Fibroblast of gingiva (primary cell): ENCODE results near the gene ZNF22.

Experiments
- DNase-seq: peaks from one replicate; pipeline ENCODE4 v3.0.0-alpha.2; 2011; ENCODE audit warnings: low read depth

The ZNF22 gene

DNA sequence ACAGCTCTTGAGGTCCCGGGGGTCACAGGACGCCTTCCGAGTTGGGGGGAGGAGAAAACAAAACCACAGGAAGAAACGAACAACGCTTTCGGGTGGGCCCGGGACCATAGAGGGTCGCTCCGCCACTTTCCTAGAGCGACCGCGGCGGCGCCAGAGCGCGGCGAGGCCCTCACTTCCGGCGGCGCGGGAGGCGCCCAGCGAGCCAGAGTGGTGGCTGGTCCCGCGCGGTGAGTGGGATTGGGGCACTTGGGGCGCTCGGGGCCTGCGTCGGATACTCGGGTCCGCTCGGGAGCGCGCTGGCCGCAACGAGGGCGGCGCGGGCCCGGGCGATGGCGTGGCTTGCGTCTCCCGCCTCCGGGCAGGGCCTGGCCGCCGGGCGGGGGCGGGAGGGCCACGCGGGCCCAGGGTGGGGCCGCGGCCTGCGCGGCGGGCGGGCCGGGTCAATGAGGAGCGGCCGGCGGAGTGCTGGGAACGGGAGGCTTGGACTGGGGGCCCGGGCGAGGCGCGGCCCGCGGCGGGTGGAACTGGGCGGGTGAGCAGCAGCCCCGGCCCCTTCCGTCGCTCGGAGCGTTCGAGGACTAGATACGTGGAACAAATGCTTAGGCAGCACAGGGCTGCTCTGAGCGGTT is at the start of gene ZNF22:
Gene ZNF22, plus strand, starts transcription at position 172 of the 629 bp plus-strand sequence. CDS start 2,446 bp downstream, outside the sequence.
- peak; percentile 67 for DNase-seq

DNA sequence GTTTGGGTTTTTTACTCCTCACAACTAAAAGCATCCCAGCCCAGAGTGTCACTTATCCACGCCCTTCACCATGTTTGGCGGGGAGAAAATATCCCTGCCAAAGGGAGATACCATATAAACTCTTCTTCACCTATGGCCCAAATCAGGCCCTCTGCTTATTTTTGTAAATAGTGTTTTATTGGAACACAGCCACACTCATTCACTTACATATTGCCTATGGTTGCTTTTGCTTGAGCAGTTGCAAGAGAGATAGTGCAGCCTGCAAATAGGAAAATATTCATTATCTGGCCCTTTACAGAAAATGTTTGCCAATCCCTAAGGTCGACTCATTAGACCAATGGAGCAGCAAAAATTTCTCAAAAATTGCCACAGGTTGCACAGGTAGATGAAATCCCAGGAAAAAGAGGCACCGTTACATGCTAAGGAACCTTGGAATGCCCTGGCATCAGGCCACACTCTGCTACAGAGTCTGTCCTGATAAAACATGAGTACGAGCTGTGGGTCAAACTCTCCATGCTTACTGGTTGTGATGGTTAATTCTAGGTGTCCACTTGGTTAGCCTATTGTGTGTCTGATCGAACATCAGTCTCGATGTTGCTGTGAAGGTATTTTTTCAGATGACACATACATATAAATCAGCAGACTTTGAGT is 49.0 kb upstream of the ZNF22 start:
- no peak for DNase-seq

DNA sequence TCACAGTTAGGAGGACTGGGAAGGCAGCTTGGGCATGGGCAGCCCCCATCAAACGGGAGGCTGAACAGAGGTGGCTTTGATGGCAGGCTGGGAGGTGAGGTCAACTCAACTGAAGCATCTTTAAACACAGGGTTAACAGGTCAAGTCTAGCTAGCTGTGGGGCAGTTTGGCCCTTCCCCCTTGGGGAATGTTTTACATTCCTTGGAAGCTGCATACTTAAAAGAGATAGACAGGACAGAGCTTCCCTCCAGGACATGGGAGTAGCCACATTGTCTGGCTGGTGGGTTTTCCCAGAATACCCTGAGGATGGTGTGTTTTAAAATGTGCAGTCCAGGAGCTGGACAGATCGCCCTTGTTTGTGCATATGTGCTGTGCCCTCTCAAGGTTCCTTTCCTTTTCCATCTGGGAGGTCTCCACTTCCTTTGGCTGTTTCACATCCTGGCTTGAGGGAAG is 47.9 kb upstream of the ZNF22 start:
- DNase-seq = no peak

DNA sequence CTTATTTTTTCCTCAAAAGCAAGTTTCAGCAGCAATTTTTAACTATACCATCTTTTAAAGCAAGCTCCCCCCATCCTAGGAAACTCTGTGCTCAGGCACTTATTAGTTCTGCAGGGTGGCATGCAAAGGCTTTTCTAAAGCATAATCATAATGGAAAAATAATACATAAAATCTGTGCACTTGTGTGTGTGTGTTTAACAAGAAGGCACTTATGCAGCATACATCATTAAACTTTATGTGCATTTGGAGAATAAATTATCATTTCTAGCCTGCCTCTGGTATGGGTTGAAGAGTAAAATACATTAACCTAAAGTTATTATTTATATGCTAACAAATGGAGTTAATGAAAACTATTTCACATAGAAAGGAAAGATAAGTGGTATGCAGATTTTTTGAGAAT is 46.7 kb upstream of the ZNF22 start:
- no peak for DNase-seq

DNA sequence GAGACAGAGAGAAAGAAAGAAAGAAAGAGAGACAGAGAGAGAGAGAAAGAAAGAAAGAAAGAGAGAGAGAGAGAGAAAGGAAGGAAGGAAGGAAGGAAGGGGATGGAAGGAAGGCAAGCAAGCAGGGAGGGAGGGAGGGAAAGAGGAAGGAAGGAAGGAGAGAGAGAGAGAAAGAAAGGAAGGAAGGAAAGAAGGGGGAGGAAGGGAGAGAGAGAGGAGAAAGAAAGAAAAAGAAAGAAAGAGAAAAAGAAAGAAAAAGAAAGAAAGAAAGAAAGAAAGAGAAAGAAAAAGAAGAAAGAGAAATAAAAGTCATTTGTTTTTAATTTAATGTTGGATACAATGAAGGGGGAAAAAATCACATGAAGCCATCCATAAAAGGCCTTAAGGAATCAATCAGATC is 45.8 kb upstream of the ZNF22 start:
- no peak for DNase-seq

DNA sequence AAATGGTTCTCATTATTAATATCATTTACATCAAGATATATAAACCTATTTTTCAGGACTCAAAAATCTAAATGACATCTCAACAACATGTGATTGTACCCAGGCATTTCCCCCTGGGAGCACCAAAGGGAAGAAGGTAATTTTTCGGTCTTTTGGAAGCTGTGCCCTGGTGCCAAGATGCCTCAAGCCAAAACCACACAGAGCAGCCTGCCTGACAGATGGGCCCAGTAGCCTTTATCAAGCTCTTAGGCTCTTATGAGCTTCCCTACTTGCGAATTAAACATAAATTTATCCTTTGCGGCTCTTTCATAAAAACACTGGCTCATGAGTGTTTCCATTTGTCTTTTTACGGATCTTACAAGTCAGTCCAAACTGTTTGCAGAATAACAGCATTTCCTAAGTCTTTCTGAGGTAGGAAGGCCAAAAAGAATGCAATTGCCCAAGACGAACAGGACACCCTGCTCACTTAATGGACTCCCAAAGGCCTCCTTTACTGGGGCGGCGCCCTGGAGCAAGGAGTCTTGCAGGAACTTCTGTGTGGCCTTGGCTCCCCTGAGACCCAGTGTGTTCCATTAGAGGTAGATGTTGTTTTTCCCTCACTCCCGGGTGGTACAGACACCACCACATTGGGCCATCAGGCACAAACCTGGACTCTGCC is 45.2 kb upstream of the ZNF22 start:
- peak; percentile 64 for DNase-seq

DNA sequence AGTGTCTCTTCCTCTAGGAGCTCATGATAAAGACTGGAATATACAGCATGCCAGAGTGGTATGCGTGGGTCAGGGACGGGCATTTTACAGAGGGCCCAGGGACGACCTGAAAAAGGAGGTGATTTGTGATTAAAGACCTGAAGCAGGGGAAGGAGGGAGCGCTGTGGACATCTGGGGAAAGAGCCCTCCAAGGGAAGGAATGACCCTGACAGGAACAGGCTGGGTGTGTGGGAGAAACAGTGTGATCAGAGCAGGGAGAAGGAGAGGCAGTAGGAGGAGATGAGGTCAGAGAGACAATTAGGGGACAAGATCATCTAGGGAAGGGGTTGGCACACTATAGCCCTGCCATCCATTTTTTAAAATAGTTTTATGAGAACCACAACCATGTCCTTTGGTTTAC is 44.5 kb upstream of the ZNF22 start:
- no peak for DNase-seq

DNA sequence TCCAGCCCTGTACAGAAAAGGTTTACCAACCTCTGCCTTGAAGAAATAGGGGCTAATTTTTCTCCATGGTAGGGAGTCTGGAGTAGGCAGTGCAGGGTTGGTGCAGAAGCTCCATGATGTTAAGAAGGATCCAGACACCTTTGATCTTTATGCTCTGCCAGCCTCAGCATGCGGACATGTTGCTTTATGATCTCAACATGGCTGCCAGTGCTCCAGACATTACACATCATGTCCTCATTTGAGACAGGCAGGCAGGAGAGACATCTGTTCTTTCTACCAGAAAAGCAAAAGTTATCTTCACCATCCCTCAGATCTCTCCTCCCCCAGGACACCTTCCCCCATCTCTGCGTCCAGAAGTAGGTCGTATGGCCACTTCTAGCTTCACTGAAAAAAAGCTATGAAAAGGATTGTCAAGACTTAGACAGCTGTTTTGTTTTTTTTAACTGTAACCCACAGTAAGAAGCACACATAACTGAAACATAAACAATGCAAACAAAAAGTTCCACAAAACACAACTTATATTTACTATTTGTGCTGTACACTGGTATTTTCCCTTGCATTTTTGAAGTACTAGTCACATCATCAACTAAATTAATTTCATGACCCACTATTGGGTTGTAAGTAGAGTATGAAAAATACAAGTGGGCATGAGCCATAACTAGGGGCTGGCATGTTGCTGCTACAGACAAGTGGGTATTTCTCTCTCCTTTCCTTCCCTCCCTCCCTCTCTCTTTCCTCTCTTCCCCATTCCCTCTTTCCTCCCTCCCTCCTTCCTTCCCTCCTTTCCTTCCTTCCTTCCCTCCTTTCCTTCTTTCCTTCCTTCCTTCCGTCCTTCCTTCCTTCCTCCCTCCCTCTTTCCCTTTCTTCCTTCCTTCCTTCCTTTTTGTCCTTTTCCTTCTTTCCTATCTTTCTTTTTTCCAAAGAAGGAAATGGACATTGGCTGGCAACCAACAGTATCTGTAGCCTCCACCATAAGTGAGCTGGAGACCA is 43.7 kb upstream of the ZNF22 start:
- DNase-seq = no peak

DNA sequence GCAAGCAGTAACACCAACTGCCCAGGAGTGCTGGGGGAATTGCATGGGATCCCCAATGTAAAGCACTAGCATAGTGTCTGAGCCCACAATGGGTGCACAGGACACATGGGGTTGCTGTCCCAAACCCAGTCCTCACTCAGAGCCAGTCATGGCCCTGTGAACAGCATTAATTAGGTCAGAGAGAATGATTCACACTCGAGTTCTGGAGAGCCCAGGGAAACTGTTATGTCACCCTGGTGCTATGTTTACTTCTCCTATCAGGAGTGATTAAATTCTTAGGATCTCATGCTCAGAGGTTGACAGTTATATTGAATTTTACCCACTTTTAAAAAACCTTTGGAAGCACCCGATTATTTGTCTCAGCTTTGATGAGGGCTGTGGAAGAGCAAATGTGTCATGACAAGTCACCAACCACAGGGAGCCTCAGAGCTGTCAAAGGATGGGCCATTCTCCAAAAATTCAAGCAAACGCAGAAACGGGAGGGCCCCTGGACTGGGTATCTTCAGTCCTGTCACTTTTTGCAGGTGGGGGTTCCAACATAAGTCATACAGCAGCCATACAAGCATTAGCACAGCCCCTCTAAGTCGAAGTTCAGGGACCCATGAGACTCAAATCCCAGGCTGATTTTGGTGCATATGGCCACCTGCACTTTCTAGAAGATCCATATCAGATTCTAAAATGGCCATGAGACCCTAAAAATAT is 42.4 kb upstream of the ZNF22 start:
- no peak for DNase-seq

DNA sequence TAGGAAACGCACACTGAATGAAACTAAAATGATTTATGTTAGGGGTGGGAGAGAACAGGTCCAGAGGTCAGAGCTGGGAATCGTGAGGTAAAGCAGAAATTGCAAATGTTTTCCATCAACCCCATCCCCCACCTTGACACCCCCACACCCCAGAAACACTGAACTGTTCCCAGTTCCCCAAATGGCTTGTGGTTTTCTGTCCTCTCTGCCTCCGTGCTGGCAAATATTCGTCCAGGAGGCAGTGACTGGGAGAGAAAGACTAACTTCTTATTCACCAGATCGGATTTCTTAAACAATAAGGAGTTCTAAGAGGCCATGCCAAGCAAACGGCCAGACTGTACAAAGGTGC is 41.9 kb upstream of the ZNF22 start:
- DNase-seq = no peak

DNA sequence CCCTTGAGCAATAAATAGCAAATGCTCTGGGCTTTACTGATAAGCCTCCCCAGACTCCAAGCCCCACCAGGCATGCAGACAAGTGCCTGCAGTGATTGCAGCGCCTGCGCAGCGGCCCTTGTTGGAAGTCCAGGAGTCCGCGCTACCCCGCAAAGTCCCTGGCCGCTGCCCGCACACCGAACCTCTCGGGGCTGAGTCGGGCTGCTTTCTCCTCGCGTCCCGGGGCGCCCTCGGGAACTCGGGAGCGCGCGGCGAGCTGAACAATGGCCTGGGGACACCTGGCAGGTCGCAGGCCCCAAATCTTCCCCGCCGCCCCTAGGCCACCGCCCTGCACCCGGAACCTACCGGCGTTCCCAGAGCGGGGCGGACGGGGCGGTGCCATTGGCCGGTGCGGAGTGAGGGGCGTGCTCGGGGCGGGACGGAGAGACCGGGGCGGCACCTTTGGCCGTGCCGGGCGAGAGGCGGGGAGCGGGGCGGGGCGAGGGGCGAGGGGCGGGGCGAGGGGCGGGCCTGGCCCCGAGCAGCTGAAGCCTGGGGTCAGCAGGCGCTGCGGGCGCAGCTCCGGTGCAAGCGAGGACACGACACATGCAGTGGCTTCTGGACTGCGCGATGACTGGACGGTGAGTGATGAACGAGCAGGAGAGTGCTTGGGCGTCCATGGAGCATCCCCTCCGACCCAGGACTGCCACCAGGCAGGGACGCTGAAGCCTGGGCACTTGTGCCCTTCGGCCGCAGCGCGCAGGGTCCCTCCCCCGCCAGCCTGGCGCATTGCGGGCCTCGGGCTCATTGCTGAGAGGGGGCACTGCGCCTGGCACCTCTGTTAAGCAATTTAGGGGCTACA is 41.3 kb upstream of the ZNF22 start, which contains the start of gene RASSF4:
Gene RASSF4, plus strand, starts transcription at position 556 of the 841 bp plus-strand sequence. CDS start 10,401 bp downstream, outside the sequence.
- DNase-seq = peak; percentile 81

DNA sequence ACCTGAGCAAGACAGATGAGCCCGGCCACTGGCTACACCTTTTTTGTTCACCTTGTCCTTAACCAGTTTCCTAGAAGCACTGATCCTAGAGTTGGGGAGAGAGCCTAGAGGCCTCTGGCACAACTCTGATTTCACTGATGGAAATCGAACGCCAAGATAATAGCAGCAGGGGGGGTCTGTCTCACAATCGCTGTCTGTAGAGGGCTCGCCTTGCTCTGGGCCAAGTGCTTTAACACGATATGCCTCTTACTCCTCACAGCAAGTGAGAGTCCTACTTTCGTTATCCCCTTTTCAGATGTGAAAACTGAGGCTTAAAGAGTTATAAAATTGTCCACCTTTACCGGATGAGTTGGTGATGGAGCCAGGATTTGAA is 40.6 kb upstream of the ZNF22 start:
- no peak for DNase-seq

DNA sequence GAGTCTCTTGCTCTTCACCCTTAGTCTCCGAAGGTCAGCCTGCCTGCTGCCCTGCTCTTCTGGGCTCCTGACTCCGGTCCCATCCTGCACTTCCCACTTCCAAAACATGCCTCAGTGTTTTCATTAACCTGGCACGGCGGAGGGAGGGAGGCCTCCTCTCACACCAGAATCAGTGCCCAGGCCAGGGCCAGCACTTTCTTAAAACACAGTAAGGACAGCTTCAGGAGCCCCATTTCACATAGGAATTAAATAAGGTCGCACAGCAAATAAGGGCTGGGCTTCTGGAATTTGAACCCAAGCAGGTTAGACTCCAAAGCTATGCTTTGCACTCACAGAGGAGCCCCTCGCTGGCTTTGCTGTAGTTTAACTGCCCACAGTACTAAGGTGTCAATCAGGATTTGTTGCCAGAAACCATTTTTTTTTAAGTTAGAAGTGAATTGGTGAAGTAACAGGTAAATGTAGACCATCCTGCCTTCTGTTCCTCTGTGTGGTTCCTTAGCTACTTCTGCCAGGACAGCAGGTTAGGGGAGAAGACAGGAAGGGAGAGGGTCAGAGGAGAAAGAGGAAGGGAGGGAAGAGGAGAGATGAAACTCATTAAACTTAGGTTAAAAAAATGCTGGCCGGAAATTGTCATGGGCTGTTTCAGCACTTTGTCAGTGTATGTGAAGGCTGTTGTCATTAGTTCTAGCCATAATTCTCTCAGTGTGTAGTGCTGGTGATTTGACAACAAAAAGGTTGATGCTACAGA is 40.1 kb upstream of the ZNF22 start:
- DNase-seq = no peak

DNA sequence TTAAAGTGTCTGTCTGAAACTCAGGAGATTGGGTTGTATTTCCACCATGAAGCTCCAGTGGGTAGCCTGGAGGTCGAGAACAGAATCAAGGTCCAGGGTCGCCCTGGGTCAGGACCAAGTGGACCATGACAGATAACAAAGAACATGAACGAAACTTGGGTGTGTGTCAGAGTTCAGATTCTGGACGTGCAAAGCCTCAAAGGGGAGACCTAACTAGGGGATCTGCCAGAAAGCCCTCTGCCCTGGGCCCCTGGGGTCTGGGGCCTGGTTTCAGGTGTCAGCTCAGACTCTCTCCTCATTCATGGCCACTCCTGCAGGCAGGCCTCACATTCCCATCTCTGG is 39.5 kb upstream of the ZNF22 start:
- no peak for DNase-seq

DNA sequence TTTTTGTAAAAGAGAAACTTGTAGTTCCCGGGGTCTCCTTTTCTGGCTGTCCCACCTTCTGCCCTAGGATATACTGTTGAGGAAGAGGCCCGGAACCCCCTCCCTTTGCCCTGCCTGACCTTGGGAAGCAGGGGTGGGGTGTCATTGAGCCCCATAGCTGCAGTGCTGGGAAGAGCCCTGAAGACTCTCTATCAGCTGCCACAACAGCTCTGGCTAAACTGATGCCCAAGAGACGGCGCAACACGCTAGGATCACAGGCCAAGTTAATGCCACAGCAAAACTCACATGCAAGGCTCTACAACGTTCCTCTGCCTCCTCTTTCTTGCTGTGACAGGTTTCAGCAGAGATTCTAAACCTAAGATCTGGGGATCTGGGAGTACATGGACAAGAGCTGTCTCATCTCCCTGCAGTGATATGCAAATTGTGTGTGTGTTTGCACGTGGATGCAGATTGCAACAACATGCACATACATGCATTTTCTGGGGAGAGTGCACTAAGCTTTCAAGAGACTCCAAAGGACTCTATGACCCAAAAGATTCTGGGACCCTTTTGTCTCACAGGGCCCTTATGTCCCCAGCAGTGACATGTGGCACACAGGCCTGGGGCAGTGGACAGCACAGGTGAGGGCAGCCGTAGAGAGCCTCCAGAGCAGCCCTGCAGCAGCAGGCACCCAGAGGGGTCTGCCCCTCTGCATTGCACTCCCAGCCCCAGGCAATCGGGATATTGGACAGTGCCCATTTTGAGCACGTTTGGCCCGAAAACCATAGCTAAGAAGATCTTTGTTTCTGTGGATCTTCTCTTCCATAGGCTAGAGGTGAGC is 38.6 kb upstream of the ZNF22 start:
- no peak for DNase-seq

DNA sequence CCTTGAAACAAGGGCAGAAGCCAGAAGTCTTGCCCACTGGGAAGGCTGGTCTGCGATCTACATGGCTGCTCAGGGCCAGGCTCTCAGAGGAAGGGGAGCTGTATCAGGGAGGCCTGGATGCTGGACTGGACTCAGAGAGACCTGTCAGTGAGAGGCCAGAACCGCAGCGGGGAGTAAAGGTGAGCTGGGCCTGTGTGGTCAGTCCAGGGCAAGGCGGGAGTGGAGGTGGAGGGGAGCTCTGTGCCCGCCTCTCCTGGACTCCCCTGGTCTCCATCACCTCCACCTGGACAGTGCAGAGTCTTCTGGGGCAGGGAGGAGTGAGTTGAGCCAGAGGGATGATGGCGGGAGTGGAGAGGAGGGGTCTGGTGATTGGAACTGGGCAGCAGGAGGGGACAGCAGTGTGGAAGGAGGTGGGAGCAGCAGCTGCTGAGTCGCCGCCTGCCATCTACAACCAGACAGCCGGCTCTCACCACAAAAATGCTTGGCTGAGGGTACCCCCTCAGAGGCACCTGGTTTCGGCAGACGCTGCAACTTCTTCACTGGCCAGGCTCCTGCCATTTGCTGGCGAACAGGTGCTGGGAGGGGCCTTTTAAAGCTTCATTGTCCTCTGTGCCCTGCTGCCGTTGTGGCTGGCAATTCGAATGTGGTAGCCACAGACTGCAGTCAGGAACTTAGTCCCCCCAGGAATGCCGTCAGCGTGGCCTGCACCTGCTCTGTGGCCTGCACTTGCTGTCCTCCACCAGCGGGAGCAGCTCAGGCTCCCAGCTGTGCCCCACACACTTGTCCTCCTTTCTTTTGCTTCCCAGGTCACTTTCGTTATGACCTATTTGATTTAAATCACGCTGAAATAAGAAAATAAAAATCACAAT is 37.6 kb upstream of the ZNF22 start:
- no peak for DNase-seq

DNA sequence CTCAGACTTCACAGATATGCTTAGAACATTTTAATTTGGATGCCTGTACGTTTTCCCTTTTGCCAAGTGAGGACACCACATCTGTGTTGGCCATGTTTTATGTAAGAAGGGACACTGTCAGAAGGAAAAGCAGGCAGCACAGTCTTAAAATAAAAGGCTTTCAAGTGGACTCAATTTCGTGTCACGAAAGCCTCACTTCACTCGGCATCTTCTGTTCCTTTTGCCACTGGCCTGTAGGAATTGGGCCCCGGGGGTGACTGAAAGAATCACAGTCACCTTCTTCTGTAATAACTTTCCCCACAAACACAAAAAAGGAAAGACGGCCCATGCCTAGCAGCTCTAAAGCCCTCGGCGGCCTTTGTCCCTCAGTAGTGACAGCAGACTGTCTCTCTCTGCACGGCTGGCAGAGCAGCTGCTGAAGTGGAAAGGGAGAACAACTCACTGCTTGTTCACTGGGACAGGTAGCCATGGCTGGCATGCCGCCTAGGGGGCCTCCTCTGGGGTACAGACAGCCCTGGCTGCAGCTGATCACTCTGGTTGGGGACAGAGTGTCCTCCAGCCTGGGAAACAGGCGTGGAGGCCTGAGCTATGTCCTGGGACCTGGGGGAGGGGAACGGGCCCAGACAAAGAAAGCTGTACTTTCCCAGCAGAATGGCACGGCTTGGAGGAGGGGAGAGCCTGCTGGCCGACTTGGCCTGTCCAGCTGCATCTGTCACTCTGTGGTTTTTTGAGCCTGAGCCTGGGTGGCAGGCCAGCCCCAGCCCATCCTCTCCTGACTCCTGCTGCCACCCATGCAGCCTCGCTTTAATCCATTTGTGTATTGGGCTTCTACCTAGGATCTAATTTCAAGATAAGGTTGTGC is 36.7 kb upstream of the ZNF22 start:
- no peak for DNase-seq
